Mesothelial cell of epicardium (in vitro differentiated cells): ENCODE measurements around the gene TXN2. TPM values are rescaled to one million over a fixed set of nuclear protein-coding genes. Genes with fewer than 3 reads are reported as not detected.

Source experiments
- DNase-seq, 2 experiments: peaks; one replicate each; pipeline ENCODE4 v3.0.0; 2021; ENCODE audit warnings: low spot score in 2 of 2; ENCODE audit not compliant: unreplicated experiment in 2 of 2
- H3K27ac Mint-ChIP-seq: 2 replicates; pipeline ENCODE4 v1.8.0; 2021; ENCODE audit warnings: mixed read lengths
- H3K27me3 Mint-ChIP-seq: 2 replicates; pipeline ENCODE4 v1.8.0; 2021; ENCODE audit warnings: low read depth, mixed read lengths
- H3K36me3 Mint-ChIP-seq: 2 replicates; pipeline ENCODE4 v1.8.0; 2021; ENCODE audit warnings: mixed read lengths
- H3K4me1 Mint-ChIP-seq: 2 replicates; pipeline ENCODE4 v1.8.0; 2021; ENCODE audit warnings: mixed read lengths
- H3K4me3 Mint-ChIP-seq: 2 replicates; pipeline ENCODE4 v1.8.0; 2021; ENCODE audit warnings: mild to moderate bottlenecking, moderate library complexity, mixed read lengths
- H3K9me3 Mint-ChIP-seq: 2 replicates; pipeline ENCODE4 v1.8.0; 2021; ENCODE audit warnings: mixed read lengths
- total RNA-seq: library from RNA; stranded (reverse); gene quantifications from 3 replicates; pipeline ENCODE4 v1.2.1, GENCODE V29; 2021
- TF ChIP-seq, protein P1 (sequence below): fragments of 200-600 bp; sonication (generic); IDR thresholded peaks from one replicate; pipeline ENCODE4 v1.5.0; 2021; ENCODE audit warnings: antibody characterized with exemption; ENCODE audit not compliant: unreplicated experiment

The TXN2 gene
- total RNA-seq, 1 donor from 2014 or later, result 59.1 TPM

DNA sequence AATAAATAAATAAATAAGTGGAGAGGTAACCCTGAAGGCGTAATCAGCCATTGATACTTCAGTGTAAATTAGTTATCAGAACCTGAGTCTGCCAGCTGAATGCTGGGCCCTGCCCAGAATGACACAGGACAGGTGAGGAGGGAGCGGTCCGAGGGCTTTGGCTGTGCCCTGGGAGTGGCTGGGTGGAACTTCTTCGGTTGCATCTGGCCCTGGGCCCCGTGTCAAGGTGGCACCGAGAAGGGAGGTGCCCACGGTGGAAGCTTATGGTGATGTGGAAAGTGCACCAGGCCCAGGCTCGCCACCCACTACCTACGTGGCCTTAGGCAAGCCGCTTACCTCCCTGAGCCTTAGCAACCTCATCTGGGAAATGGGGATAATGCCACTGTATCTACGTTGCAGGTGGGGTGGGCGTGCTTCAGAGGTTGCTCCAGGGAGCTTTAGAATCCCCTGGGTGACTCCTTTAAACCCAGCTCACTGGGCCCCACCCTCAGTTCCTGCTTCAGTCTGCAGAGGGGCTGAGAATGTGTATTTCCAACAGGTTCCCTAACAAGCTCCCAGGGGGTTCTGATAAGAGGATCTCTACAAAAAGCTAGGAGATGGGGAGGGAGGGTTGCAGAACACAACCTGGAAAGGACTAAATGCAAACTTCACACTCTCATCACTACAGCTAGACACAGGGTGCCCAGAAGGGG, 38.8 kb downstream of the TXN2 start:
- Mint-ChIP-seq H3K4me1 (peaks cover 6% of the 10 kb centered on the region), H3K36me3 (no peaks in the 10 kb centered on the region), H3K4me3 (no peak overlapping the region), H3K9me3 (no peaks in the 10 kb centered on the region), H3K27me3 (no peaks in the 10 kb centered on the region), H3K27ac (no peak overlapping the region)
- TF ChIP-seq, protein P1, sequence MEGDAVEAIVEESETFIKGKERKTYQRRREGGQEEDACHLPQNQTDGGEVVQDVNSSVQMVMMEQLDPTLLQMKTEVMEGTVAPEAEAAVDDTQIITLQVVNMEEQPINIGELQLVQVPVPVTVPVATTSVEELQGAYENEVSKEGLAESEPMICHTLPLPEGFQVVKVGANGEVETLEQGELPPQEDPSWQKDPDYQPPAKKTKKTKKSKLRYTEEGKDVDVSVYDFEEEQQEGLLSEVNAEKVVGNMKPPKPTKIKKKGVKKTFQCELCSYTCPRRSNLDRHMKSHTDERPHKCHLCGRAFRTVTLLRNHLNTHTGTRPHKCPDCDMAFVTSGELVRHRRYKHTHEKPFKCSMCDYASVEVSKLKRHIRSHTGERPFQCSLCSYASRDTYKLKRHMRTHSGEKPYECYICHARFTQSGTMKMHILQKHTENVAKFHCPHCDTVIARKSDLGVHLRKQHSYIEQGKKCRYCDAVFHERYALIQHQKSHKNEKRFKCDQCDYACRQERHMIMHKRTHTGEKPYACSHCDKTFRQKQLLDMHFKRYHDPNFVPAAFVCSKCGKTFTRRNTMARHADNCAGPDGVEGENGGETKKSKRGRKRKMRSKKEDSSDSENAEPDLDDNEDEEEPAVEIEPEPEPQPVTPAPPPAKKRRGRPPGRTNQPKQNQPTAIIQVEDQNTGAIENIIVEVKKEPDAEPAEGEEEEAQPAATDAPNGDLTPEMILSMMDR, result no peak
- DNase-seq, result no peak

DNA sequence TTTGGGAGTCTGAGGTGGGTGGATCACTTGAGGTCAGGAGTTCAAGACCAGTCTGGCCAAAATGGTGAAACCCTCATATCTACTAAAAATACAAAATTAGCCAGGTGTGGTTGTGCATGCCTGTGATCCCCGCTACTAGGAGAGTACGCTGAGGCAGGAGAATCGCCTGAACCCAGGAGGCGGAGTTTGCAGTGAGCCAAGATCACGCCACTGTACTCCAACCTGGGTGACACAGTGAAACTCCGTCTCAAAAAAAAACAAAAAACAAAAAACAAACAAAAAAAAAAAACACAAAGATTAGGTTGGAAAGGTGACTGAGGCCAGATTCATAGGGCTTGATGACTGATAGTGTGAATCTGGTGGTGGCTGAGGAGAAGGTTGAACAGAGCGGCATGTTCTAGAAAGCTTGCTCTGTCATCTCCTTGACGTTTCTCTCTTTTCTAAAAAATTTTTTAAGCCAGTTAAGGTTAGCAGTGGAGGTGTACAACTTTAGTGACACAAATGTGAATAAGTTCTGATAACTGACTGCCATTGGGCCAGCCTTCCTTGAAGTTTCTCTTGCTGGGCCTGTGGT, 40.9 kb downstream of the TXN2 start:
- no peaks in the 10 kb centered on the region for H3K9me3 Mint-ChIP-seq
- TF ChIP-seq, protein P1, result no peak
- peak overlapping the region; percentile 8 for H3K27ac Mint-ChIP-seq
- DNase-seq, result no peak
- H3K4me1 Mint-ChIP-seq, result peaks cover 11% of the 10 kb centered on the region
- no peaks in the 10 kb centered on the region for H3K27me3 Mint-ChIP-seq
- H3K4me3 Mint-ChIP-seq, result no peak overlapping the region
- H3K36me3 Mint-ChIP-seq, result no peaks in the 10 kb centered on the region

DNA sequence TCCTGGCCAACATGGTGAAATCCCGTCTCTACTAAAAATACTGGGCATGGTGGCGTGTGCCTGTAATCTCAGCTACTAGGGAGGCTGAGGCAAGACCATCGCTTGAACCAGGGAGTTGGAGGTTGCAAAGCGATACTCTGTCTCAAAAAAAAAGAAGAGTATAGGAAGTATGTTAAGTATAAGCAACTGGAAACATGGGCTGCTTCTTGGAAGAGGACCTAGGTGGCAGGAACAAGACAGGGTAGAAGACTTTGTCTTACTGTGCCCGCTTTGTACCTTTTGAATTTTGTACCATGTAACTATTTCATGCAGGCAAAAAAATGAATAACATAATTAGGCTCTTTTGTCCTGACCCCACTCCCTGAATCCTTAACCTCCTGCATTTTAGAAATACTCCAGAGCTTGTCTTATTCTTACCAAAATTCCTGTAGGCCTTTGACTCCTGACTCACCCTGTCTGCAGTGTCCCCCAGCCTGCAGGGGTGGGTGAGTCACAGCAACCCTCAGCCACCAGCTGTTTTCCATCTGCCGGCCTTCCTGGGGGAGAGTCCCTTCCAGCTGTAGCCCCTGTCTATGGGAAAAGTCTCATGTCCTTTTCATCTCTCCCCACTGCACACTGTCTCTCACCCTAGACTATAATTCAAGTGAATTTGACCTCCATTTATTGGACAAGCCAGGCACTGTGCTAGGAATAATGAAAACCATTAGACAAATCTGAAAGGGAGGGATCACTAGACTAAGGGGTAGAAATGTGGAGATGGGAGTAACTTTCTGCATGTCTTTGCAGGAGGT, 41.8 kb downstream of the TXN2 start:
- Mint-ChIP-seq H3K27me3 (no peaks in the 10 kb centered on the region), H3K4me3 (no peak overlapping the region), H3K27ac (peak overlapping the region; percentile 85), H3K36me3 (no peaks in the 10 kb centered on the region), H3K4me1 (peaks cover 12% of the 10 kb centered on the region), H3K9me3 (no peaks in the 10 kb centered on the region)
- no peak for DNase-seq
- TF ChIP-seq, protein P1, result no peak

DNA sequence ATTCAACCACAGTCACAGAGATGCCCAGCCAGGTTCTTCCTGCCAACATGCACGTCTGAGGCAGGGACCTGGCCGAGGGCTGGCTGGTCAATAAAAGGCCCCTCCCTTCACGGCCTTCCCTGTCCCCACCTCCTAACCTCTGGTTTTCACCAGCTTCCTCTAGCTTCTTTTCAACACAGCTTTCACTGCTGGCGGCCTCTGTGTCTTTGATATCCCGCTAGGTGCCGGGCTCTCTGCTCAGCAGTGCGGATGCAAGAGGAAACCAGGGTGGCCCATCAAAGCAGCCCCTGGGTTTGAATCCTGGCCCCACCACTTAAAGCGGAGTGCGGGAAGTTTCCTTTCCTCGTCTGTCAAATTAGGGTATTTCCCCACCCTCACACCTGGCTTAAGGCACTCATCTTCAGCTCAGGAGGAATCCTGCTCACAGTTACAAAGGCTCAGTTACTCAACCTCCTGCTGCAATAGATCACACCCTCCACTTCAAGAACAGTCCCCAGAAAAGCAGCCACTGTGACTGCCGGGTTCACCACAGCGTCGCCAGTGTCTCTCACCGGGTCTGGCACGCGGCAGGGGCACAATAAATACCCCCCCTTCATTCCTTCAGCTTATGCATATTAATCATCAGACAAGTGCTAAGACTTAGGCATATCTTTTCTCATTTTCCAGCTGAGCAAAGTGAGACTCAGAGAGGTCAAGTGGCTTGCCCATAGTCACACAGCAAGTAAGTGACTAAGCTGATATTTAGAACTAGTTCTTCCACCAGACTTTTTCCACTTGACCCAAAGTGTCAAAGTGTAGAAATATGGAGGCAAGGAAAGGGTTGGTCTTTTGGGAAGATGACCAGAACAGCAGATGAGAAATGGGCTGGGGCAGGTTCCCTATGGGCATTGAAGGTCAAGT, 45.7 kb downstream of the TXN2 start:
- no peaks in the 10 kb centered on the region for H3K27me3 Mint-ChIP-seq
- TF ChIP-seq, protein P1, result no peak

More for the DNA sequence above, 45.7 kb downstream of the TXN2 start:
- no peaks in the 10 kb centered on the region for H3K9me3 Mint-ChIP-seq
- H3K4me1 Mint-ChIP-seq, result peaks cover 38% of the 10 kb centered on the region
- peak overlapping the region; percentile 30 for H3K27ac Mint-ChIP-seq
- no peak for DNase-seq
- H3K4me3 Mint-ChIP-seq, result no peak overlapping the region
- H3K36me3 Mint-ChIP-seq, result no peaks in the 10 kb centered on the region
